A549 treated with CpdA at 1 μM for 4 hours (cell line): ENCODE measurements around the gene PARD3B. TPM values are rescaled to one million over a fixed set of nuclear protein-coding genes. Genes with fewer than 3 reads are reported as not detected.

ENCODE experiments used
- total RNA-seq: library from RNA; stranded (reverse); fragments of 200-300 nt; extraction: Qiagen RNA extraction; gene quantifications from 5 replicates; pipeline ENCODE4 v1.2.3, GENCODE V29; 2022; ENCODE audit warnings: low read depth

The PARD3B gene, protein sequence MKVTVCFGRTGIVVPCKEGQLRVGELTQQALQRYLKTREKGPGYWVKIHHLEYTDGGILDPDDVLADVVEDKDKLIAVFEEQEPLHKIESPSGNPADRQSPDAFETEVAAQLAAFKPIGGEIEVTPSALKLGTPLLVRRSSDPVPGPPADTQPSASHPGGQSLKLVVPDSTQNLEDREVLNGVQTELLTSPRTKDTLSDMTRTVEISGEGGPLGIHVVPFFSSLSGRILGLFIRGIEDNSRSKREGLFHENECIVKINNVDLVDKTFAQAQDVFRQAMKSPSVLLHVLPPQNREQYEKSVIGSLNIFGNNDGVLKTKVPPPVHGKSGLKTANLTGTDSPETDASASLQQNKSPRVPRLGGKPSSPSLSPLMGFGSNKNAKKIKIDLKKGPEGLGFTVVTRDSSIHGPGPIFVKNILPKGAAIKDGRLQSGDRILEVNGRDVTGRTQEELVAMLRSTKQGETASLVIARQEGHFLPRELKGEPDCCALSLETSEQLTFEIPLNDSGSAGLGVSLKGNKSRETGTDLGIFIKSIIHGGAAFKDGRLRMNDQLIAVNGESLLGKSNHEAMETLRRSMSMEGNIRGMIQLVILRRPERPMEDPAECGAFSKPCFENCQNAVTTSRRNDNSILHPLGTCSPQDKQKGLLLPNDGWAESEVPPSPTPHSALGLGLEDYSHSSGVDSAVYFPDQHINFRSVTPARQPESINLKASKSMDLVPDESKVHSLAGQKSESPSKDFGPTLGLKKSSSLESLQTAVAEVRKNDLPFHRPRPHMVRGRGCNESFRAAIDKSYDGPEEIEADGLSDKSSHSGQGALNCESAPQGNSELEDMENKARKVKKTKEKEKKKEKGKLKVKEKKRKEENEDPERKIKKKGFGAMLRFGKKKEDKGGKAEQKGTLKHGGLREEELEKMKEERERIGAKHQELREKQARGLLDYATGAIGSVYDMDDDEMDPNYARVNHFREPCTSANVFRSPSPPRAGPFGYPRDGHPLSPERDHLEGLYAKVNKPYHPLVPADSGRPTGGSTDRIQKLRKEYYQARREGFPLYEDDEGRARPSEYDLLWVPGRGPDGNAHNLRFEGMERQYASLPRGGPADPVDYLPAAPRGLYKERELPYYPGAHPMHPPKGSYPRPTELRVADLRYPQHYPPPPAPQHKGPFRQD (N-terminal part only)
- total RNA-seq = 0.57 to 1.2 TPM (median 0.75 TPM) in 5 replicates

DNA sequence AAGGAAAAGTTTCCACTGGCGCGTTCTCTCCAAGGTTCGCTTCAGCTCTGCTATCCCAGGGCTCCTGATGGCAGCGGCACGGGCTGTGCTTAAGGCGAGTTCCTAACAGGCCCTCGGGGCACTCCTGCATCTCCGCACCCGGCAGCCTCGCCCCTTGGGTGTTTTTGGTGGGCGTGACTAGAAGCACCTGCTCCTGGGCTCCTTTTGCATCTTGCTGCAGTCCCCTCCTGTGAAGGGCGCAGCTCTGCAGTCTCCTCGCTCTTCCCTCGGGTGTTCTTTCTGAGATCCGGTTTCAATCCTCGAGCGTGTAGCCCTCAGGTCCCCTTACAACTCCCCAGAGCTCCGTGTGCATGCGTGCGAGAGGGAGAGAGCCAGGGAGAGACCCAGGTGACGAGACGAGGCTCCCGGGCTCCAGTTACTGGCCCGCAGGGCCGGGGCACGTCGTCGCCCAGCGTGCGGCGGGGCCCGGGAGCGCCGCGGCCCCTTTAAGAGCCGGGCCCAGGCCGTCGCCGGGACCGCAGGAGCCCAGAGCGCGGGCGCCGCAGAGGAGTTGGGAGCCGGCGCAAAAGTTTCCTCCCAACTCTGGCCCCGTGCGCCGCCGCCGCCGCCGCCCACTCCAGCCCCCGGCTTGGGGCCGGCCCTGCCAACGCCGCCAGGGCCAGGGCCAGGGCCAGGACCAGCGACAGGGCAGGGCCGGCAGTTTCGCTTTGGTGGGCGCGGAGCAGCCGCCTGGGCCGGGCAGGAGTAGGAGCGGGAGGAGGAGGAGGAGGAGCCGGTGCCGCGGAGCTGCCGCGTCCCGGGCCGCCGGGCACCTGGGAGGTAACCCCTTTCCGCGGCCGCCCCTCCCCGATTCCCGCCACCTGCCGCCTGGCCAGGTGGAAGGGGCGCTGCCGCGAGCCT is at the start of gene PARD3B:
Gene PARD3B (plus strand): TSS at position 515 of the 900 bp plus-strand sequence. CDS start 525 bp downstream, outside the sequence.

